Kidney capillary endothelial cell (primary cell): ENCODE measurements around the gene DOCK9.

Experiments
- DNase-seq: peaks from one replicate; pipeline ENCODE4 v3.0.0-alpha.2; 2018; ENCODE audit warnings: low spot score

Gene DOCK9

DNA sequence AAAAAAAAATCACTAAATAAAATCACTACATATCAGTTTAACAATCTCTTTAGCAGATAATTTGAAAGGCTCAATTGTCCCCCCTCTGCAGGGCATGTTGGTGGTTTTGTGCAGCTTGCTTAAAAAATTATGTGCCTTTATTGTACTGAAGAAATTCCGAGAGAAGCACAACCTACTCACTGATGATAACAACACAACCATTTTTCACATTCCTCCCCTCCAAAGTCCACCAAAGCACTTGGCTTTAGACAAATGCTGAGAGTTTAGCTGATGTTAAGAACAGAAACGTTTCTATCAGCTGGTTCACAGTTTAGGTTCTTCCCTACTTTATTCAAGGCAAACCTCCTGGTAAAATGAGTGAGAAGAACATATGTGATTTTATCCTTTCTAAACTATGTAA is 923 bp downstream of the DOCK9 start:
- DNase-seq = no peak

DNA sequence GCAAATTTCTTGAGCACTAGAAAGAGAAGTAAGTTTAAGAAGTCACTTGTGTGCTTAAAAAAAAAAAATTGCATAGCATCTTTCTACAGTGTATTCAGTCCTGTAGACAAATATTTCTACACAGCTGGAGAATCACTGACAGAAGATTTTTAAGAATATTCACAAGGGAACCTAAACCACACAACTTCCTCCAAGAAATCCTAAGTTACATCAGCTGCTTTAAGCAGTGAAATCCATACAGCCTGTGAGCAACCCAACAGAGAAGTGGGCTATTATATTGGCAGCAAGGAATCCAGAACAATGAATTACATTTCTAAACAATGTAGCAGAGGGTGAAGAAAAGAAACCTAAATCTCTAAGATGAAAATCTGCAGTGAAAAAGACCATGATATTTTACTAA is 1.5 kb downstream of the DOCK9 start:
- peak; percentile 28 for DNase-seq

DNA sequence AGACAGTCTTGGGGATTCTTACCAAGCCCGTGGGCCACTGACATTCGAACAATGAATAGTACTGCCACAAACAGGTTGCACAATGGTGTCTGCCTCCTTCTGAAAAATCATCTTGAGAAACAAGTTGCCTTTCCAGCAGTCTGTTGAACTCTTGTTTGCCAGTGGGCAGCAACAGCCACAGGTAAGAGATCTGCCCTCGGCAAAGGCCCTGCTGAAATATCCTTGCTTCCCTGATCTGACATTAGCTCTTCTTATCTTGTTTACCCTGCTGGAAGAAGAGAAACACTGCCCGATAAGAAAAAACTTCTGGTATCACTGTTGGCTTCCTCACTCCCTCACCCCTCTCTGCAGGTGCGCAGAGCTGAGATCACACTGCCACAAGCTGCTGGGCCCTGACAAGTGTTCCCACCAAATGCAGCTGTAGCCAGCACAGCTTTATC is 2.0 kb downstream of the DOCK9 start:
- DNase-seq = peak; percentile 33

DNA sequence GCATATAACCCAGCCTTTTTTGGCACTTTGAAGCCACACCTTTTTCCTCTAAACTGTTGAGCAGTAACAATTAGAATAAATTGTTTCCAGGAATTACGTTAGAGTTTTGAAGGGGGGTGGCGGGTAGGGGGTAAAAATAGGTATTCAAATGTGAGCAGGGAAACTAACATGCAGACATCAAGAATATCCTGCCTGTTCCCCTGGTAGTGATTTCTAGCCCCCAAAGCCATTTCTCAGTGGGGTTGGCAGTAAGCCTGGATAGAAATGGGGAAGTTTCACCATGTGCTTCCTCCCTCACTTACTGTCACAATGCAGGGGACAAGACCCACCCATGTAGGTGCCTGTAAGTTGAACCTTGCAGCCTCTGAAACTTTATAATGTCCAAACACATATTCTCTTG is 3.8 kb downstream of the DOCK9 start:
- no peak for DNase-seq

DNA sequence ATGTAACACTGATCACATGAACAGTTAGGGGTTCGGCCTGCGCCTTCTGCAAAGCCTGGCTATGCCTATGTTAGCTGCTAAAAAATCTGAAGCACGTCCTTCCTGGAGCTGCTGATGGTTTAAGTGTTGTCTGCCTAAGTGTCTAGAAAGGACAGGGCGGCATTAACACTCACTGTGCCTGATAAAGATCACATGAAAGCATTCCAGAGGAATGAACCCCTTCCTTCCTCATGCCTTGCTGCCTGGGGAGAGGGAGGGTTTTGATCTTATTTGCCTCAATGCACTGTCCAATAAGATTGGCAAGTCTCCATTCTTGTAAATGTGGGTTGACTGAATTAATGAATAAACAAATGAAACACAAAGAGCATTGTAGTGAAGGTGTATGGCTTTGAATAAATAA is 5.2 kb downstream of the DOCK9 start:
- DNase-seq = peak; percentile 96

DNA sequence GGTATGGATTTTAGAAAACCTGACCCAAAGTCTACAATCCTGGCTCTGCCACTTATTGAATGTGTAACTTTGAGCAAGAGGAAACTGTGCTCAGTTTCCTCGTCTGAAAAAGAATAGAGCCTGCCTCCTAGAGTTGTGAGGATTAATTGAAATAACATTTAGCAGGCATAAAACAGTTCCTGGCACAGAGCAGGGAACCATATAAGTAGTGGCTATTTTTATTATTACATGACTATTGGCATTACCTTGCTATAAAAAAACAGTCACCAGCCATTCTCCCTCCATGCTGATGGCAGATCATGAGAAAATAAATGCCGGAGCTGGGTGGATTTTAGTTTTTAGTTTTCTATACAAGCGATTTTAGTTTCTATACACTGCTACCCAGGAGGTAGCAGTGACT is 5.8 kb downstream of the DOCK9 start:
- DNase-seq = no peak

DNA sequence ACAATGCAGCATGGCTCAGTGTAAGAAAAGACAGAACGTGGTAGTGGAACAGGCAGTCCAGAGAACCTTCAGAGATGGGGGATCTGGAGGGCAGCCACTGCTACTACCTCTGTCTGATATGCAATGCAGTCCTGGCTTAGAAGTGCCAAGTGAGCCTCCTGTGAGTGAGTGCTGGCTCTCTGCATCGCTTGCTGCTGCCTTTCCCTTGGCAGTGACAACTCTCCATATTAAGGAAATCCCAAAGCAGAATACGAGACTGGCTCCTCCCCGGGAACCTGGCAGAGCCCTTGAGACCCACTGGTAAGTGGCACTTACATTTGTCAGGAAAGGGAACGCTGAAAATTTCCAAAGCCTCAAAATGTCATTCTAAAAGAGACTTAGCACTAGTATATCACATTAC is 7.5 kb downstream of the DOCK9 start:
- no peak for DNase-seq

DNA sequence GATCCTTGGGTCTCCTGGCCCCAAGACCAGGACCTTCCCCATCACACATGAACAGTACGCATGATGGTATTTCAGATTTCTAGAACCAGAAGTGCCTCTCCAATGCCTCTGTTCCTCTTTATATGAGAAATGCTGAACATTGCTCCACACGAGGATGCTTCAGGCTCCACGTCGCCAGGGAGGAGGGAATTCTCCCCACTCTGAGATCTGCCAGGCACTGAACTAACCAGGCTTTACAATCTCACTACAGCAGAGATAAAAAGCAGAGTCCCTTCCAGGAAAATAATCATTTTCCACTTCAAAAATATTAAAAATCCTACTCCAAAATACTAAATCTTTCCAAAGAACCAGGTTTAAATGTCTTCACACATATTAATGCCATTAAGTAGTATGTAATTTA is 10.4 kb downstream of the DOCK9 start:
- no peak for DNase-seq

DNA sequence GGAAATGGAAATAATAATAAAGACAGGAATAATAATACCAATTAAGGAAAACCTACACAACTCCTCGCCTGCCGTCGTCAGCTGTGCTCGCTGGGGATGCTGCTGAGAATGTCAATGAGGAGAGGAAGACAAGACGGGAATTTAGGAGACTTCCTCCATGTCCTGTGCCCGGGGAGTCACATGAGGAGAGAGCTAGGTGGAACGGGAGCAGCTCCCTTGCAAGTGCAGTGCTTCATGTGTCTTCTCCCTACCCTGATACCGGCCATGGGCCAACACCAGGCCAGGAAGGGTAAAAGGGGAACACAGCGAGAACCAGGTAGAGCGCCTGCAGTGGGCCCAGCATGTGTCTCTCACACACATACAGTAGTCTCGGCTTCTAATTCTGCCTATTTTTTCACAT is 11.8 kb downstream of the DOCK9 start:
- DNase-seq = no peak

DNA sequence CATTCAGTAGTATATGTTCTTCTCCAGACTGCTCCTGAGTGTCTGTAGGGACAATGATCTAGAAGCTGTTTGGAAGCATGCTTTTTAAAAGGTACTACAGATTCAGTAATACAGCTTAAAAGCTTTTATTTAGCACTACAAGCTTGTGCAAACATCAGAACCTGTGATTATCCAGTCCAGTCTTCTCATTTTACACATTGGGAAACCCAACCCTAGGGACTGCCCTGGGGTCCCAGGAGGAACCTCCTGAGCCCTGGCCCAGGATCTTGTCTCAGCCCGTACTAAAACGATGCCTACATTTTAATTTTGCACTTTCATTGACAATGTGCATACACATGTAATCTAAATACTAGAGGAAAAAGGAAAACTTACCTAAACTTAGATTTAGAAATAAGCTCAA is 12.5 kb downstream of the DOCK9 start:
- no peak for DNase-seq

DNA sequence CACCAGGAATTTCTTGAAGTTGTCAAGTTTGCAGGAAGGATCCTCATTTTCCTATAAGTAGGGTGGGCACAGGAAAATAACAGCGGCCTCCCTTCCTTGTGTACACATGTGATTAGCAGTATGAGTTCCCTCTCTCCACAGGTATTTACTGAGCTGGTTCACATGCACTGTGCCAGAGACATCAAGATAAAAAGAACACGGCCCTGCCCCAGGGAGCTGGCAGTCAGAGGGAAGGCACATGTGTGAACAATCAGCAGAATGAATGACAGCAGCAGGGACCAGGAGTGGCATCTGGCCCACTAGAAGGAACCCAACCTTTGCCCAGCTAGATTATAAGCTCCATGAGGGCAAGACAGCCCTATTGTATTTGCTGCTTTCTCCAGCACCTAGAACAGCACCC is 13.9 kb downstream of the DOCK9 start:
- no peak for DNase-seq

DNA sequence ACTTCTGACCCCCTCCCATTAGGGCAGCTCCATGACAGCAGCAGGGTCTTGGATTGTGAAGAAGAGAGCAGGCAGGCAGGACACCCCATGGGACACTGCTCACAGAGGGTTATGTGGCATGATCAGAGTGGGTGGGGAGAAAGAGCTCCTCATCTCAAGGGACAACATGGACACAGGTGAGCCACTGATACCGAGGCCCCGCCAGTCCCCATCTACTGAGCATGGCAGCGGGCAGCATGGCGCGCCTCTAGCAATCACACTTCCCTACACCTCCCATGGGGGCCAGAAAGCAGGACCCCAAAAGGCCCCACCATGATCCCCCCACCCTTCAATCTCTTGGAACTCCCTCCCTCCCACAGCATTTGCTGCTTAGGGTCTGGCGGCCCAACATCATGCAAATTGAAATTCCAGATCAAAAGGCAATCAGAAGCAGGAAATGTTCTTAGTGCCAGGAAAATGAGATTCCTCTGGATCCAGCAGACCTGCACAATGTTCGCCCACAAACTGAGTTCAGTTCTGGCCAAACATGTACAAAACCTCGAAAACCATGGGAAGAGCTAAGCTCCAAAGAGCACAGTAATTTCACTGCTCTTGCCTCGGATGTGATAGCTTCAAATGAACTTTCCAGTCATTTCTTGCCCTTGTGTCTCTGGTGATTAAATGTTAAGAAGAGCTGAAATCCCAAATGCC is 14.8 kb downstream of the DOCK9 start:
- no peak for DNase-seq

DNA sequence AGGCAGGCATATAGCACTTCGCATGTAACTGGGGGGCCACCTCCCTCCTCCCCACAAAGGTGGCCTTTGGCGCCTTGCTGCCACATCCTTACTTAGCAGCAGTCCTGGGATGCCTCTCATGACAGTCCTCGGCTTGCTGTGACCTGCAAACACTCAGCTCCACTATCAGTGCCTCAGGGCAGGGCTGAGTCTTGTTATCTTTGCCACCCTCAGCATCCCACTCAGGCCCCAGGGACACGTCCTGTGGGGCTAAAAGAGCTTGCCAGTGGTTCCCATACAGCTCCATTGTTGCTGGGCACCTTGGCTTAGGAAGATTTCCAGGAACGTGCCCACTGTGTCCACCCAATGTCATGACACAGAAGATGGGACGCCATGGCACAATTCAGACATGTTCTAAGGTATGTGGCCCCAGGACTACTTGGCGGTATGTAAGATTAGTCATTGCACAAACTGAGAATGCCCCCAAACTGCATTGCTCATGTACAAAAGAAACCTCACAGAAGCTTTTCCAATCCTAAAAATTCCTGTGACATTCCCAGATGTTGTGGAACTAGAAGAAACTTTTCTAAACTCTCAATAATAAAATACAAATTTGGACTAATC is 16.3 kb downstream of the DOCK9 start:
- DNase-seq = no peak

DNA sequence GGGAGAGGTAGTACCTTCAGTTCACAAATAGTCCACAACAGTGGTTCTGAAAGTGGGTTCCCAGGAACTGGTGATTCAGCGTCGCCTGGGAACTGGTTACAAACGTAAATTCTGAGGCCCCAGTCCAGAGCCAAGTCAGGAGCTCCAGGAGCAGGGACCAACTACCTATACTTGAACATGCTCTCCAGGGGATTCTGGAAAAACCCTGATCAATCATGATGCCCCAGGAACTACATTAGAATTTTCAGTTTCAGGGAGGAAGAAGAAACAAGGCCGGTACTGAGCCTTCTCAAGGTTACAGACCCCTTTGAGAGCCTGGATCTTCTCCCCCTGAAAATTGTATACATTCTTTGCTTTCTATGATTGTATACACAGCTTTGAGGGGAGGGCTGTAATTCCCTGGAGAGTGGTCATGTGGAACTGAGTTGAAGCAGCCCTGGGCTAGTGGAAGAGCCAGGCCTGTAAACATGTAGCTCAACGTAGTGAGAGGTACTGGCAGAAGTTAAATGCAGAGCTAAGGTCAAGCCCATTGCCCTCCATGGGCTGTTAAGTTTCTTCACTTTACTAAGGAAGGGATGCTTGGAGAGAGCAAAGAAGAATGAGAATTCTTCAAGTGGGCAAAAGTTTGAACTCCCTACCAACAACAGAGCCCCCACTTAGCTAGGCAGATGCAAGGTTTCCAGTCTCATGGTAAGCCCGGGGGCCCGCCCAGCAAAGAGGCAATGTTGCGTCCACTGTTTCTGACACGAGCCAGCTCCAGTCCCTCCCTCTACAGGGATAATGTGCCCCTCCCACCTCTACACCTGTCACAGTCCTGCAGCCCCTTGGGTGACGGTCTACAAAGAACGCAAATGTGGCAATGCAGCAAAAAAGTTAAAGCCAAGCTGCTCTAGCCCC is 17.0 kb downstream of the DOCK9 start:
- no peak for DNase-seq

DNA sequence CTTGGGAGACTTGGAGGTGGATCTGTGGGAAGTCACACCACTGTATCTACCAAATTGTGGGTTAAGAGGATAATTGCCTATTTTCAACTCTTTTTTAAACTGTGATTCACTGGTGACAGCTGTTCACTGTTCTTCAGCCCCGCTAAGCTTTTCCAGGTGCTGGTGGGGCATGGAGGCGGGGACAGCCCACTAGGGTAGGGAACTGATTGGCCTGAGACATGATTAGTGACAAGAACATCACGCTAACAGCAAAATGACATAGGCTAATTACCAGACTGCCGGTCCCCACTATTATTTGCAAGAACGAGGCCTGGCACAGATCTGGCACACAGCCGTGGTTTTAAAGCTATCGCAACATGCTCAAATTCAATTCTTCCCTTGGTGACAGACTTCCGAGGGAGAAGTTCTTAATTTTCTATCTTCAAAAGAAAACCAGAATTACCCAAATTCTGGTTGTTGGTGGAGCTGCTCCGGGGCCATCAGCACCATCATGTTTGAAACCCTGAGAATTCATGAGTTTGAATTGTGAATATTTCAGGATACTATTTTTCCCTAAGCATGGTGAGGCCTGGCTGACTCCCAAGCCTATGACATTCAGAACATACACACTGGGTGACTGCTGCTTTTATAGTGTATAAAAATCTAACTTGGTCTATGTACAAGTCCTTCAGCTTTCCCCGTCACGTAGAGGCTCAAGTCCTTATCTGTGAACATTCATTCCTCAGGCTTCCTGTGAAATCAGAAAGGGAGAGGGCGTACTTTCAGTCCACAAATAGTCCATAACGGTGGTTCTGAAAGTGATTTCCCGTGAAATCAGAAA is 17.9 kb downstream of the DOCK9 start:
- DNase-seq = no peak

DNA sequence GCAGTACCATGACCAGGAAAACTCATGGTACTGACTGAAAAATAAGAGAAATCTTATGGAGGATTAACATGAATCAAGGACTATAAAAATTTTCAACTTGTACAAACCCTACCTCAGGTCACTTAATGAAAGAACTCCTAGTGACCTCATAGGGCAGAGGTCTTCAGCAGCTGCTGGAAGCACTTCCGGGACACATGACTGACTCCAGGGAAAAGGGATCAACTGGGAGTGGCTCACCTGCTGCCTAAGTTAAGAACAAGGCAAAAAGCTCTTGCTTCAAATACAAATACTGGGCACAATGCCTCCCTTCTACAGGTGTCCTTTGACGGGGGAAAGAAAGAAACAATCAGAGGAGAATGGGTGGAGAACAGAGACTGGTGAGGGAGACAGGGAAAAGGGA is 18.6 kb downstream of the DOCK9 start:
- no peak for DNase-seq

DNA sequence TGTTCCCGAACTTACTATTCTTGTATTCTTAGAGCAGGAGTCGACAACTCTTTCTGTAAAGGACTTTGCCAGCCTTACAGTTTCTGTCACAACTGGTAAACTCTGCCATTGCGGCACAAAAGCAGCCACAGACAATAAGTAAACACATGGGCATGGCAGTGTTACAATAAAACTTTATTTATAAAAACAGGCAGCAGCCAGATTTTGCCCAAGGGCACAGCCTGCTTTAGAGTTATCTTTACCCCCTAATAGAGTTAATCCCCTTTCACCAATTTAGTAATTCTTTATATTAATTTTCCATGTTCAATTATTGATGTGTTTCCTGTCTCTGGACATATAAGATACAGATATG is 19.4 kb downstream of the DOCK9 start:
- DNase-seq = no peak

DNA sequence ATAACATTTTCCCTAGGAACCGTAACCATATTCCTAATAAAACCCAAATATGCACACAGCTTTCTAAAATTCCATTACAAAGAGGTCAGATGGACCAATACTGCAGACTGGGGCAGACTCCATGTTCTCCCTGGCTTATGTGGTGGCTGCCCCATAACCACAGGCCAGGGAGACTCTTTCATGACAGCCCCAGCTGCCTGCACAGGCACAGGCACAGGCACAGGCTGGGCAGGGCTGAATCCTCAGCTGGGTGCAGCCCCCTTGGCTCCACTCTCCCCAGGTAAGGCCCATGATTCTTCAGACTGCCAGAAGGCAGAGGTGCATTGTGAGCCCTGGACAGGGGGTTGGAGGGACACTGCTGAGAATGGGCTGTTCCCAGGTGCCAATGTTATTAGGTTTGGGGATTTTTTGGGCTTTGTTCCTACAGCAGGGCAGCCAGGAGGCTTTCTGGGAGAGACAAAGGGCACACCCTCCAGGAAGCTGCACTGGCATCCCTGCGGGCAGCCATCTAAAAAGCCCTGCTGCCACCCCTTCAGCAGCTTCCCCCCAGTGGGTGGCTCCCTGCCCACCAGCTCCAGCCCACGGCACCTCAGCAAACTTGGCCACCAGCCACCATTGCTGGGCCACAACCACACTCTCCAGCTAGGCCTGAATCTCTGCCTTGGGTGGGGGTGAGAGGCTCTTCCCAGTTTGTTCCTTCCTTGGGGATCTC is 20.0 kb downstream of the DOCK9 start:
- DNase-seq = no peak

DNA sequence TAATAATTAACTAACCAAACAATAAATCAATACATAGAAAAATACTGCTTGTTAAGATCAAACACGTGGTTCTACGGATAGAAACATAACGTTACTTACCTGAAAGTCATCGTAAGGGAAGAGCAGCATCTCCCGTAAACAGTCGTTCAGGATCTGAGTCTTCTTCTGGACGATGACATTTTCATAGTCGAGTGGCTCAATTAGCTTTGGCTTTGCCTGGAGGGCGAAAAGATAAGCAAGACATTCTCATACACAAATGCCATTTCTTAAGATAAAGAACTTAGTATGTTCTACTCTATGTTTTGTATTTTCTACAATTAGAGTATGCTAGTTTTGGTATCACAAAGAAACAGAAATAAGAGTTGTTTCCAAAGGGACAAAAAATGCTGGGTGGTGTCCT is 22.5 kb downstream of the DOCK9 start:
- DNase-seq = no peak

DNA sequence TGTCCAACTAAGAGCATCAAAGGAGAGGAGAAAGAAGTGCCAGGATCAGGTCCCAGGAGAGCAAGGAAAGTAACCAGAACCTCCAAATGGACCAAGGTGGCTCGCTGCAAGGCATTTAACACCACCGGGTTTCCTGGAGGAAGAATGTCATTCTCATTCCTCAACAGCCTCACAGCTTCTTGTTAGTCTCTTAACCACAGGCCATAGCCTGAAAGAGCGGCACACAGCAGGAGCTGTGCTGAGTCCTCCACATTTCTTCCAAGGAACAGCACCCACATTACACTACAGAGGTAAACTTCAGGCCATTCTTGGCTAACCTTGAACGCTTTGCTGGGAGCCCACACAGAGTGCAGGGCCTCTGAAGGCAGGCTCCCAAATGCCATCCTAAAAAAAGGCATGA is 23.6 kb downstream of the DOCK9 start:
- no peak for DNase-seq

DNA sequence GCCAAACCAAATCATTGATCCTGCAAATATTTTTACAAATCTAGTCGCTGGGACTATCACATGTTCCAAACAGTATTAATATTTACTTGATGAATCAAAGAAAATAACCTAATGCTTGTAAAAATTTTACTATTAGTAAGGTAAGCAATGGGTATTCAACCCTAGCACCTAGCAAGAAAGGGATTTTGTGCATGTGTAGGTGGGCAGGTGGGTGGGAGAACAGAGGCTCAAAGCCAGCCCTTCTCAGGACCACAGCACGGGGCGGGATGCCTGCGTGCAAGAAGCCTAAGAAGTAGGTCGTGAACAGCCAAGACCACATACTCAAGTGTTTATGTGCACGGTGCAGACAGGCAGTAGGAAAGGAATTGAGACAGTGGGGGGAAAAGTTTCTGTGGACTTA is 26.6 kb downstream of the DOCK9 start:
- DNase-seq = no peak

DNA sequence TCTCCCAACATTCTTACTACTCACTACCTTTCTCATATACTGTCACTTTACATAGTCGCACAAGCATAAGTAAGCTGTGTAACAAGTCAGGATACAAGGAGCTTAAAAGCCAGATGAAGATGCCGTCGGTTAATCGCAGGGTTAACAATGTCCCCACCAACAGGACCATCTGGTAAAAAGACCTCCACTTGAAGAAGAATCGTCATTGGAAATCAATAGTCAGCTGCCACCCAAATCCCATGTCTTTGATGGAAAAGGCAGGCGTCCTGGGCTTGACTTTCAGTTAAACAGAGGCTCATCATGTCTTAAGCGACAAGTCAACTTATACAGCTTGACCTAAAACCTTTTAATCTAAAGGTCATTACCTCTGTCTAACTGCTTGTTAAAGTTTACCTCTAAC is 27.2 kb downstream of the DOCK9 start:
- DNase-seq = no peak
